ENCODE measurements around the gene G3BP1.
"Not testable (repeated sequence)": the region's sequence is repeated elsewhere in the genome, so short reads cannot be mapped to it uniquely, and the experiment has no call there.

The G3BP1 gene

GRCh38 chr5:151757233-151758140, 14.3 kb upstream of the G3BP1 start:
- DNase-seq = no peak

GRCh38 chr5:151758141-151758429, 13.7 kb upstream of the G3BP1 start:
- DNase-seq = no peak

GRCh38 chr5:151758430-151759241, 13.1 kb upstream of the G3BP1 start, which contains the start of gene ATOX1:
Gene ATOX1 (minus strand): TSS chr5:151758631. CDS start chr5:151758551, 80 bp downstream.
- peak; percentile 91 for DNase-seq

- DNase-seq = no peak
These were observed 7.0 kb upstream of the G3BP1 start for GRCh38 chr5:151764801-151765200.

GRCh38 chr5:151766975-151767374, 4.8 kb upstream of the G3BP1 start:
- no peak for DNase-seq

GRCh38 chr5:151770383-151771258, 1.1 kb upstream of the G3BP1 start:
- no peak for DNase-seq

- DNase-seq = peak; percentile 50
These were observed 483 bp downstream of the G3BP1 start for GRCh38 chr5:151772029-151772845.

GRCh38 chr5:151772846-151773561, 1.2 kb downstream of the G3BP1 start:
- DNase-seq = no peak

- DNase-seq = no peak
These were observed 2.2 kb downstream of the G3BP1 start for GRCh38 chr5:151773951-151774350.

- no peak for DNase-seq
These were observed 3.4 kb downstream of the G3BP1 start for GRCh38 chr5:151775025-151775606.

GRCh38 chr5:151779531-151780125, 7.9 kb downstream of the G3BP1 start:
- no peak for DNase-seq

- DNase-seq = no peak
These were observed 8.6 kb downstream of the G3BP1 start for GRCh38 chr5:151780348-151780747.

- no peak for DNase-seq
These were observed 9.4 kb downstream of the G3BP1 start for GRCh38 chr5:151781201-151781600.

GRCh38 chr5:151783664-151784063, 11.9 kb downstream of the G3BP1 start:
- DNase-seq = not testable (repeated sequence)

- DNase-seq = no peak
These were observed 12.4 kb downstream of the G3BP1 start for GRCh38 chr5:151784141-151784540.

GRCh38 chr5:151786468-151786867, 14.7 kb downstream of the G3BP1 start:
- no peak for DNase-seq

- no peak for DNase-seq
These were observed 16.1 kb downstream of the G3BP1 start for GRCh38 chr5:151787817-151788216.

GRCh38 chr5:151793358-151793757, 21.6 kb downstream of the G3BP1 start:
- DNase-seq = no peak

GRCh38 chr5:151795426-151795825, 23.7 kb downstream of the G3BP1 start:
- no peak for DNase-seq

GRCh38 chr5:151798674-151799073, 26.9 kb downstream of the G3BP1 start:
- DNase-seq = no peak

- no peak for DNase-seq
These were observed 27.7 kb downstream of the G3BP1 start for GRCh38 chr5:151799407-151799806.

All from CD4-positive, alpha-beta T cell treated with Interleukin-17A for 1 hour (primary cell).